Endothelial cell (in vitro differentiated cells): ENCODE data around the gene KAZN. TPM values are rescaled to one million over a fixed set of nuclear protein-coding genes. Genes with fewer than 3 reads are reported as not detected.

Experiments
- DNase-seq: peaks from one replicate; pipeline ENCODE4 v3.0.0; 2021; ENCODE audit warnings: low spot score
- H3K27ac Mint-ChIP-seq: one replicate; pipeline ENCODE4 v1.8.0; 2021; ENCODE audit warnings: mixed read lengths, inconsistent platforms; ENCODE audit not compliant: unreplicated experiment
- H3K27me3 Mint-ChIP-seq: one replicate; pipeline ENCODE4 v1.8.0; 2021; ENCODE audit warnings: mild to moderate bottlenecking, moderate library complexity, mixed read lengths, inconsistent platforms; ENCODE audit not compliant: unreplicated experiment
- H3K36me3 Mint-ChIP-seq: one replicate; pipeline ENCODE4 v1.8.0; 2021; ENCODE audit warnings: mild to moderate bottlenecking, low read depth, mixed read lengths, inconsistent platforms; ENCODE audit not compliant: unreplicated experiment
- H3K4me1 Mint-ChIP-seq: one replicate; pipeline ENCODE4 v1.8.0; 2021; ENCODE audit warnings: mild to moderate bottlenecking, mixed read lengths, inconsistent platforms; ENCODE audit not compliant: unreplicated experiment
- H3K4me3 Mint-ChIP-seq: one replicate; pipeline ENCODE4 v1.8.0; 2021; ENCODE audit warnings: mild to moderate bottlenecking, mixed read lengths, inconsistent platforms; ENCODE audit not compliant: unreplicated experiment
- H3K9me3 Mint-ChIP-seq: one replicate; pipeline ENCODE4 v1.8.0; 2021; ENCODE audit warnings: mixed read lengths, inconsistent platforms; ENCODE audit not compliant: unreplicated experiment
- total RNA-seq: library from RNA; stranded (reverse); fragmentation: NEBNext Ultra II Directional; extraction: Animal tissue kit (Norgen Biotek cat#: 25700); gene quantifications from one replicate; pipeline ENCODE4 v1.2.1, GENCODE V29; 2021; ENCODE audit not compliant: unreplicated experiment
- TF ChIP-seq, protein P1 (sequence below): fragments of 200-600 bp; sonication (generic); IDR thresholded peaks from one replicate; pipeline ENCODE4 v1.5.0; 2021; ENCODE audit warnings: antibody characterized with exemption; ENCODE audit not compliant: unreplicated experiment

Gene KAZN
- total RNA-seq, 1 donor from 2014 or later = 10.1 TPM

DNA sequence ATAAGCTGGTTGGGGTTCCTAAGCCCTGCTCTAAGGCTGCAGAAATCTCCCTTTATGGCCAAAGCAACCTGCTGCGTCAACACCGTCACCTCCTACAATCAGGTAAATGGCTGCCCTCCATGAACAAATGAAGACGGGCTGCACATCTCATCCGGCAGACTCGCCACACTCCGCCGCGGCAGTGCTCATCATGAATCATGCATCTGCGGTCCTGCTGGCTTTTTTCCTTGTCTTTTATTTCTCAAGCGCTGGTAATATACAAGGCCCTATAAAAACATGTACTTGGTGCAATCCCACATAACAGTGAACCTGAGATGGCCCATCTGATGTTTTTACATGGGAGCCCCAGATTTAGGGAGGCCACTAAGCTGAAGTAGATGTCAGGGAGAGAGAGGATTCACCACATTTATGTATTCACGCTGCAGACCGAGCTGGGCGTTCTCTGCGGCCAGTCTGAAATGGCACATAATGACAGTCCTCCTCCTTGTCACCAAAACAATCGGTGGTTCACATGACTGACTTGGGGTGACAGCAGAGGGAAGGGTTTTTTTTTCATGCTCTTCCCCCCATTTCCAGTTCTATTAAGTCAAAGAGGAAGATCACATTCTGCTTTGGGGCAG is 91.6 kb downstream of the KAZN start:
- no peak overlapping the region for H3K27ac Mint-ChIP-seq
- no peaks in the 10 kb centered on the region for H3K36me3 Mint-ChIP-seq
- no peak overlapping the region for H3K4me3 Mint-ChIP-seq
- no peaks in the 10 kb centered on the region for H3K27me3 Mint-ChIP-seq
- no peaks in the 10 kb centered on the region for H3K9me3 Mint-ChIP-seq
- DNase-seq = no peak
- no peaks in the 10 kb centered on the region for H3K4me1 Mint-ChIP-seq
- TF ChIP-seq, protein P1, sequence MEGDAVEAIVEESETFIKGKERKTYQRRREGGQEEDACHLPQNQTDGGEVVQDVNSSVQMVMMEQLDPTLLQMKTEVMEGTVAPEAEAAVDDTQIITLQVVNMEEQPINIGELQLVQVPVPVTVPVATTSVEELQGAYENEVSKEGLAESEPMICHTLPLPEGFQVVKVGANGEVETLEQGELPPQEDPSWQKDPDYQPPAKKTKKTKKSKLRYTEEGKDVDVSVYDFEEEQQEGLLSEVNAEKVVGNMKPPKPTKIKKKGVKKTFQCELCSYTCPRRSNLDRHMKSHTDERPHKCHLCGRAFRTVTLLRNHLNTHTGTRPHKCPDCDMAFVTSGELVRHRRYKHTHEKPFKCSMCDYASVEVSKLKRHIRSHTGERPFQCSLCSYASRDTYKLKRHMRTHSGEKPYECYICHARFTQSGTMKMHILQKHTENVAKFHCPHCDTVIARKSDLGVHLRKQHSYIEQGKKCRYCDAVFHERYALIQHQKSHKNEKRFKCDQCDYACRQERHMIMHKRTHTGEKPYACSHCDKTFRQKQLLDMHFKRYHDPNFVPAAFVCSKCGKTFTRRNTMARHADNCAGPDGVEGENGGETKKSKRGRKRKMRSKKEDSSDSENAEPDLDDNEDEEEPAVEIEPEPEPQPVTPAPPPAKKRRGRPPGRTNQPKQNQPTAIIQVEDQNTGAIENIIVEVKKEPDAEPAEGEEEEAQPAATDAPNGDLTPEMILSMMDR = no peak

DNA sequence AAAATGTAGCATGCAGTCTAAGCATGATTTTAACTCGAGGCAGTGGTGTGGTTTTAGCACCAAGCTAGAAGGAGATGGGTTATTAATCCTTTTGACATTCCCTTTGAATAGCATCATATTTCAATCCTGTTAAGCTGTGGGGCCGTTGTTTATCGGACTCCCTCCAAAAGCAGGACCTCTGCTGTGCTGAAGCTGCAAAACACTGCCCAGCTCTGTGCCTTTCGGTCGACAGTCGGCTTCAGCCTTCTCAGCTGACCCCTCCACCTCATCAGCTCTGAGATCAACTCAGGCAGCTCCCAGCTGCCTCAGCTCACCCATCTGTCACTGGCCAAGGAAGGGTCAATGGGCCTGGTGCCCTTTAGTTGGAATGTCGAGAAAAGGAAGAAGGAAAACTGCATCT is 95.5 kb downstream of the KAZN start:
- H3K9me3 Mint-ChIP-seq = no peaks in the 10 kb centered on the region
- peaks cover 4% of the 10 kb centered on the region for H3K4me1 Mint-ChIP-seq
- H3K27ac Mint-ChIP-seq = no peak overlapping the region
- H3K4me3 Mint-ChIP-seq = no peak overlapping the region
- peaks cover 4% of the 10 kb centered on the region for H3K27me3 Mint-ChIP-seq
- no peaks in the 10 kb centered on the region for H3K36me3 Mint-ChIP-seq
- DNase-seq = no peak
- TF ChIP-seq, protein P1 = no peak

DNA sequence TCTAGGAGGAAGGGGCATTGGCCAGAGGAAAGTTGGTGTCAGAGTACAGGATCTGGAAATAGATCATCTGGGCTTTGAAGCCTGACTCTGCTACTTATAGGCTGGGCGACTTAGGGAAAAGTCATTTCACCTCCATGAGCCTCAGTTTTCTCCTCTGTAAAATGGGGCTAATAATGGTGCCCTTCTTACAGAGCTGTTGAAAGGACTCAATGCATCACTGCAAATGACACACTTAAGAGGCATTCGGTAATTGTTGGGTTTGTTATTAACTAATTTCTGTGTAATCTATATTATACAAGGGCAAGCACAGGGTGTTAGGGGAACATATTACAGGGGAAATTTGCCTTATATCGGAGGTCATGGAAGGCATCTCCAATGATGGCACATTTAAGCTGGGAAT is 96.1 kb downstream of the KAZN start:
- H3K9me3 Mint-ChIP-seq = no peaks in the 10 kb centered on the region
- no peak overlapping the region for H3K4me3 Mint-ChIP-seq
- peaks cover 4% of the 10 kb centered on the region for H3K27me3 Mint-ChIP-seq
- H3K4me1 Mint-ChIP-seq = peaks cover 4% of the 10 kb centered on the region
- DNase-seq = no peak
- no peaks in the 10 kb centered on the region for H3K36me3 Mint-ChIP-seq
- TF ChIP-seq, protein P1 = no peak
- no peak overlapping the region for H3K27ac Mint-ChIP-seq

DNA sequence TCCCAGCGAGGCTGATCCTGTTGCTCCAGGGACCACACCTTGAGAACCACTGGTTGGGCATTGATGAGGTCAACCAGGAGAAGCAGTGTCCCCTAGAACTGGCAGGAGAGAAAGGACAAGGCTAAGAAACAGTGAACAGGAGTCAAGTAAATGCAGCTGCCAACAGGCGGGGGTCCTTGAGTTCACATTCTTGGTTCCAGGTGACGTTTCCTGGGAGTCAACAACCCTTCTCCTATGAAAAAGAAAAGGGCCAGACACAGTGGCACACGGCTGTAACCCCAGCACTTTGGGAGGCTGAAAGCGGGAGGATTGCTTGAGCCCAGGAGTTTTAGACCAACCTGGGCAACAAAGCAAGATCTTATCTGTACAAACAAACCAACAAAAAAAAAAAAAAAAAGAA is 98.3 kb downstream of the KAZN start:
- Mint-ChIP-seq H3K4me1 (peaks cover 4% of the 10 kb centered on the region), H3K36me3 (no peaks in the 10 kb centered on the region), H3K4me3 (no peak overlapping the region), H3K9me3 (no peaks in the 10 kb centered on the region), H3K27ac (no peak overlapping the region), H3K27me3 (peaks cover 5% of the 10 kb centered on the region)
- DNase-seq = no peak
- TF ChIP-seq, protein P1 = no peak

DNA sequence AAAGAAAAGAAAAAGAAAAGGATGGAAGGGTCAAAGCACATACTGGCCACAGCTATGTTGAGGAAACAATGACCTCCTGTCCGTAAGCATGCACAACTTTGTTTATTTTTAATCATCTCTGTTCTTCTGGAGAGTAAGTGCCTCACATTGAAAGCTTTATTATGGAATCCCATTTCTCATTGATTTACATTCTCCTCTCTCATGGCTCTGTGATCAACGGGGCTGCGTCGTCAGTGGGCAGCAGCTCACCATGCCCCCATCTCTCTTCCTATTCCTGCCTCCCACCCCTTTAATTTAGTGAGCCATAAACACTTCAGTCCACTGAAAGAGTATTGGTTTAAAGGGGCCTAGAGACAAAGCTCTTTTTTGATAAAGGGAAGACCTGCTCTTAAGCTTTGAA is 98.9 kb downstream of the KAZN start:
- Mint-ChIP-seq H3K36me3 (no peaks in the 10 kb centered on the region), H3K27ac (no peak overlapping the region), H3K4me3 (no peak overlapping the region), H3K9me3 (no peaks in the 10 kb centered on the region), H3K27me3 (peaks cover 5% of the 10 kb centered on the region), H3K4me1 (peaks cover 7% of the 10 kb centered on the region)
- TF ChIP-seq, protein P1 = no peak
- DNase-seq = no peak
